IMR-90 (cell line): Measurements from ENCODE around the gene BUD23. TPM values are rescaled to one million over a fixed set of nuclear protein-coding genes. Genes with fewer than 3 reads are reported as not detected.

Source experiments
- ATAC-seq: fragments of 200-7000 bp; cut with Tn5 transposase; 2 replicates; pipeline ENCODE4 v1.9.1; 2020; ENCODE audit warnings: low read depth, mild to moderate bottlenecking, moderate library complexity
- BruUV-seq: library from RNA; stranded (reverse); fragments of 400-500 nt; replicated peaks from 2 replicates; lab custom pipeline; 2021; lab: Mats Ljungman, UMichigan
- CTCF ChIA-PET: fragments of 300-600 bp; formaldehyde crosslinking; extraction: SDS; loops from one replicate; lab custom pipeline; 2021; ENCODE audit warnings: antibody characterized with exemption; lab: Yijun Ruan, JAX
- POLR2A ChIA-PET: fragments of 300-600 bp; sonication (Branson Sonifier 250); formaldehyde crosslinking; loops from one replicate; lab custom pipeline; 2022; ENCODE audit warnings: antibody characterized with exemption; ENCODE audit not compliant: unreplicated experiment; lab: Charles Lee
- DNase-seq: peaks from one replicate; pipeline ENCODE4 v3.0.0; 2013
- H2AFZ ChIP-seq: replicated peaks from 2 replicates; pipeline ENCODE3; 2013; ENCODE audit warnings: low read length, mild to moderate bottlenecking; ENCODE audit not compliant: poor library complexity
- H2AK5ac ChIP-seq: 2 replicates; pipeline ENCODE4 v1.6.1; 2013; ENCODE audit warnings: low read depth, low read length, inconsistent platforms
- H2AK9ac ChIP-seq: replicated peaks from 2 replicates; pipeline ENCODE3; 2013; ENCODE audit warnings: mild to moderate bottlenecking, low read depth, low read length, moderate library complexity; ENCODE audit not compliant: poor library complexity
- H2BK120ac ChIP-seq: 2 replicates; pipeline ENCODE4 v1.6.1; 2013; ENCODE audit warnings: low read depth, low read length, inconsistent platforms
- H2BK15ac ChIP-seq: 3 replicates; pipeline ENCODE4 v1.6.1; 2013; ENCODE audit warnings: low read depth, low read length, inconsistent platforms
- H2BK20ac ChIP-seq: 2 replicates; pipeline ENCODE4 v1.6.1; 2013; ENCODE audit warnings: low read depth, mild to moderate bottlenecking, inconsistent platforms, low read length, moderate library complexity
- H2BK5ac ChIP-seq: 2 replicates; pipeline ENCODE4 v1.6.1; 2013; ENCODE audit warnings: mild to moderate bottlenecking, low read depth, low read length, inconsistent platforms; ENCODE audit not compliant: poor library complexity, severe bottlenecking
- H3K14ac ChIP-seq: replicated peaks from 2 replicates; pipeline ENCODE4 v1.6.1; 2013; ENCODE audit warnings: low read depth, low read length, inconsistent platforms
- H3K18ac ChIP-seq: 2 replicates; pipeline ENCODE4 v1.6.1; 2013; ENCODE audit warnings: low read depth, low read length, control low read depth
- H3K23ac ChIP-seq: 2 replicates; pipeline ENCODE4 v1.6.1; 2013; ENCODE audit warnings: low read depth, low read length, inconsistent platforms
- H3K27ac ChIP-seq: 2 replicates; pipeline ENCODE4 v1.5.1; 2013; ENCODE audit warnings: mild to moderate bottlenecking, control low read depth, low read length; ENCODE audit not compliant: insufficient read depth
- H3K27me3 ChIP-seq: 2 replicates; pipeline ENCODE4 v1.6.1; 2013; ENCODE audit warnings: low read length; ENCODE audit not compliant: control insufficient read depth, insufficient read depth
- H3K36me3 ChIP-seq: 2 replicates; pipeline ENCODE4 v1.6.1; 2013; ENCODE audit warnings: low read length, mixed read lengths; ENCODE audit not compliant: control insufficient read depth, insufficient read depth
- H3K4ac ChIP-seq: 2 replicates; pipeline ENCODE4 v1.6.1; 2013; ENCODE audit warnings: low read depth, low read length, inconsistent platforms
- H3K4me1 ChIP-seq: 2 replicates; pipeline ENCODE4 v1.6.1; 2013; ENCODE audit warnings: low read length, mixed read lengths; ENCODE audit not compliant: control insufficient read depth, insufficient read depth
- H3K4me2 ChIP-seq: 2 replicates; pipeline ENCODE4 v1.6.1; 2013; ENCODE audit warnings: low read depth, mild to moderate bottlenecking, control low read depth, low read length, moderate library complexity
- H3K4me3 ChIP-seq: 2 replicates; pipeline ENCODE4 v1.5.1; 2013; ENCODE audit warnings: low read depth, mild to moderate bottlenecking, control low read depth, low read length, moderate library complexity; ENCODE audit not compliant: insufficient read depth
- H3K56ac ChIP-seq: 2 replicates; pipeline ENCODE4 v1.6.1; 2013; ENCODE audit warnings: low read length, inconsistent platforms; ENCODE audit not compliant: insufficient read depth; ENCODE audit errors: extremely low read depth
- H3K79me1 ChIP-seq, 2 experiments: 2 replicates each; pipeline ENCODE4 v1.6.1; 2013; ENCODE audit warnings: low read length in 2 of 2, inconsistent platforms in 1 of 2, low read depth in 1 of 2
- H3K9ac ChIP-seq: 2 replicates; pipeline ENCODE4 v1.6.1; 2013; ENCODE audit warnings: low read depth, low read length, control low read depth
- H3K9me1 ChIP-seq: 2 replicates; pipeline ENCODE4 v1.6.1; 2013; ENCODE audit warnings: low read length, inconsistent platforms; ENCODE audit not compliant: insufficient read depth
- H3K9me3 ChIP-seq: 2 replicates; pipeline ENCODE4 v1.6.1; 2013; ENCODE audit warnings: low read length; ENCODE audit not compliant: control insufficient read depth, insufficient read depth
- H4K20me1 ChIP-seq: 2 replicates; pipeline ENCODE4 v1.6.1; 2013; ENCODE audit warnings: low read length, inconsistent platforms; ENCODE audit not compliant: insufficient read depth
- H4K5ac ChIP-seq: 2 replicates; pipeline ENCODE4 v1.6.1; 2013; ENCODE audit warnings: mild to moderate bottlenecking, low read depth, low read length, control low read depth
- H4K8ac ChIP-seq, 2 experiments: 2 replicates each; pipeline ENCODE4 v1.6.1; 2013; ENCODE audit warnings: low read depth in 2 of 2, low read length in 2 of 2, control low read depth in 1 of 2, inconsistent platforms in 1 of 2
- H4K91ac ChIP-seq: 2 replicates; pipeline ENCODE4 v1.6.1; 2013; ENCODE audit warnings: low read depth, low read length, inconsistent platforms; ENCODE audit not compliant: insufficient read depth
- BHLHE40 ChIP-seq: fragments of 150-350 bp; IDR thresholded peaks from 2 replicates; pipeline ENCODE4 v1.6.1; 2016; ENCODE audit warnings: mild to moderate bottlenecking, low read depth, low read length
- CEBPB ChIP-seq: IDR thresholded peaks from 2 replicates; pipeline ENCODE4 v1.6.1; 2012; ENCODE audit warnings: low read depth, low read length, improper control_type of control experiment
- CHD1 ChIP-seq: IDR thresholded peaks from 2 replicates; pipeline ENCODE4 v1.6.1; 2012; ENCODE audit warnings: low read depth, low read length, improper control_type of control experiment
- FOS ChIP-seq: fragments of 150-350 bp; IDR thresholded peaks from 2 replicates; pipeline ENCODE4 v1.6.1; 2016; ENCODE audit warnings: low read depth, low read length
- MAFK ChIP-seq: IDR thresholded peaks from 2 replicates; pipeline ENCODE4 v1.6.1; 2012; ENCODE audit warnings: low read depth, low read length, improper control_type of control experiment
- MAZ ChIP-seq: IDR thresholded peaks from 2 replicates; pipeline ENCODE4 v1.6.1; 2012; ENCODE audit warnings: low read depth, mild to moderate bottlenecking, low read length, improper control_type of control experiment, moderate library complexity, borderline replicate concordance
- MXI1 ChIP-seq: IDR thresholded peaks from 2 replicates; pipeline ENCODE4 v1.6.1; 2012; ENCODE audit warnings: low read depth, mild to moderate bottlenecking, low read length, moderate library complexity, borderline replicate concordance
- NFE2L2 ChIP-seq: fragments of 150-350 bp; IDR thresholded peaks from 2 replicates; pipeline ENCODE4 v1.6.1; 2016; ENCODE audit warnings: low read depth, mild to moderate bottlenecking, low read length
- POLR2A ChIP-seq: IDR thresholded peaks from 2 replicates; pipeline ENCODE4 v1.6.1; 2012; ENCODE audit warnings: mild to moderate bottlenecking, low read depth, low read length
- RAD21 ChIP-seq: IDR thresholded peaks from 2 replicates; pipeline ENCODE4 v1.6.1; 2012; ENCODE audit warnings: low read length, improper control_type of control experiment
- RCOR1 ChIP-seq: IDR thresholded peaks from 2 replicates; pipeline ENCODE4 v1.6.1; 2012; ENCODE audit warnings: mild to moderate bottlenecking, low read length, improper control_type of control experiment; ENCODE audit not compliant: insufficient replicate concordance
- RFX5 ChIP-seq: IDR thresholded peaks from 2 replicates; pipeline ENCODE4 v1.8.0; 2012; ENCODE audit warnings: low read depth, mild to moderate bottlenecking, low read length, moderate library complexity
- SMC3 ChIP-seq: fragments of 150-350 bp; IDR thresholded peaks from 2 replicates; pipeline ENCODE4 v1.6.1; 2016; ENCODE audit warnings: low read depth, mild to moderate bottlenecking, antibody characterized with exemption, low read length, moderate library complexity
- WGBS, 2 experiments: methylation state at CpG; one replicate each; pipeline versions ENCODE4 v1.1.5 to v1.1.7; 2013; ENCODE audit warnings: missing lambda C conversion rate in 2 of 2; ENCODE audit not compliant: insufficient read length in 1 of 2; ENCODE audit errors: extremely low coverage in 2 of 2; 5-methylcytosine and 5-hydroxymethylcytosine counted together
- dilution Hi-C: fragments of 300-500 bp; cut with HindIII; formaldehyde crosslinking; loops from one replicate; pipeline ENCODE4 v1.14.3; 2018; ENCODE audit warnings: low sequenced_read_pairs; ENCODE audit not compliant: unreplicated experiment
- in situ Hi-C: fragments of 300-500 bp; cut with MboI; formaldehyde crosslinking; loops from 3 replicates; pipeline ENCODE4 v1.14.3; 2019; ENCODE audit warnings: low sequenced_read_pairs, inconsistent platforms, mixed read lengths
- intact Hi-C: fragments of 100-400 bp; cut with micrococcal nuclease; formaldehyde crosslinking; loops from 2 replicates; pipeline ENCODE4 v1.10.0; 2022
- polyA plus RNA-seq, 3 experiments: library from polyadenylated mRNA; depleted of rRNA; stranded (reverse); fragments of >200 nt; gene quantifications; 2 replicates each; pipeline ENCODE4 v1.2.3, GENCODE V29; 2012; ENCODE audit warnings: low replicate concordance in 1 of 3
- total RNA-seq: library from RNA; depleted of rRNA; stranded (reverse); fragments of >200 nt; gene quantifications from 2 replicates; pipeline ENCODE4 v1.2.3, GENCODE V29; 2012
- TF ChIP-seq, protein P1 (sequence below): fragments of 150-350 bp; IDR thresholded peaks from 2 replicates; pipeline ENCODE4 v1.6.1; 2017; ENCODE audit warnings: mild to moderate bottlenecking, antibody characterized with exemption, low read length, low read depth
- TF ChIP-seq, protein P2 (sequence below): fragments of 150-350 bp; IDR thresholded peaks from 2 replicates; pipeline ENCODE4 v1.6.1; 2016; ENCODE audit warnings: low read depth, mild to moderate bottlenecking, low read length, moderate library complexity, borderline replicate concordance
- TF ChIP-seq, protein P3 (sequence below): conservative IDR thresholded peaks from 2 replicates; pipeline ENCODE4 v1.5.1; 2012; ENCODE audit warnings: mild to moderate bottlenecking, low read depth, low read length, improper control_type of control experiment

The BUD23 gene
- total and polyA plus RNA-seq, 2 of the 4 experiments (the other 2 are of a cell fraction) = 35.7 to 65.2 TPM

DNA sequence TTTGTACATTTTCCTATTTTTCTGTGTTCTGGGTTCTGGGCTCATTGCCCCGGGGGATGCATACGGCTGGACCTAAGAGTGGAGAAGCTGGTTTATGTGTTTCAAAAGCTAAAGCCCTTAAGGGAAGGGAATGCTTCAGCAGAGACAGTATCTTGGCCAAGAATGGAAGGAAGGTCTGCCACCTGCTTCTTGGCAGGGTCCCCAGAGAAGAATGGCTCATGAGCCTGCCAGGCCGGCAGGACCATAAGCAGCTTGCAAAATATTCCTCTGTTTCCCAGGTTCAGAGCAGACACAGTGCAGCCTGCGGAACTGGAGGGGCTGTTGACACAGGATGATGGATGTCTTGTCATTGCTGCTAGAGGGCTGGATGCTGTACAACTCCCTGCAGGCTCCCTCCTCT, 63.0 kb downstream of the BUD23 start:
- H4K8ac ChIP-seq = no peak overlapping the region
- no peak overlapping the region for H3K18ac ChIP-seq
- dilution Hi-C loops = no loop called here
- H2BK120ac ChIP-seq = no peak overlapping the region
- ATAC-seq (no peak), DNase-seq (no peak)
- no peaks in the 10 kb centered on the region for H3K36me3 ChIP-seq
- intact Hi-C loops = loop anchor here (10.0 kb wide), 1 partner anchor 48 kb away; no protein-coding TSS in a partner anchor
- in situ Hi-C loops = no loop called here
- no peak overlapping the region for H2BK5ac ChIP-seq
- H3K9ac ChIP-seq = no peak overlapping the region
- ChIA-PET CTCF (no interaction called here), POLR2A (no interaction called here)
- H3K27ac ChIP-seq = no peak overlapping the region
- H4K20me1 ChIP-seq = no peaks in the 10 kb centered on the region
- no peaks in the 10 kb centered on the region for H3K9me1 ChIP-seq
- no peaks in the 10 kb centered on the region for H3K27me3 ChIP-seq
- 80% methylated on average over 2 of the region's 4 CpGs; no CpG with 5 or more reads in 1 of the 2 experiments for WGBS, 2 experiments
- H3K4ac ChIP-seq = no peak overlapping the region
- H3K14ac ChIP-seq = no peak overlapping the region
- no TSS peak for BruUV-seq
- no peak for TF ChIP-seq RFX5
- TF ChIP-seq MXI1 = no peak
- TF ChIP-seq, protein P1, sequence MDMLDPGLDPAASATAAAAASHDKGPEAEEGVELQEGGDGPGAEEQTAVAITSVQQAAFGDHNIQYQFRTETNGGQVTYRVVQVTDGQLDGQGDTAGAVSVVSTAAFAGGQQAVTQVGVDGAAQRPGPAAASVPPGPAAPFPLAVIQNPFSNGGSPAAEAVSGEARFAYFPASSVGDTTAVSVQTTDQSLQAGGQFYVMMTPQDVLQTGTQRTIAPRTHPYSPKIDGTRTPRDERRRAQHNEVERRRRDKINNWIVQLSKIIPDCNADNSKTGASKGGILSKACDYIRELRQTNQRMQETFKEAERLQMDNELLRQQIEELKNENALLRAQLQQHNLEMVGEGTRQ = no peak
- no peak for TF ChIP-seq BHLHE40
- no peak for TF ChIP-seq SMC3
- TF ChIP-seq NFE2L2 = no peak
- TF ChIP-seq, protein P2, sequence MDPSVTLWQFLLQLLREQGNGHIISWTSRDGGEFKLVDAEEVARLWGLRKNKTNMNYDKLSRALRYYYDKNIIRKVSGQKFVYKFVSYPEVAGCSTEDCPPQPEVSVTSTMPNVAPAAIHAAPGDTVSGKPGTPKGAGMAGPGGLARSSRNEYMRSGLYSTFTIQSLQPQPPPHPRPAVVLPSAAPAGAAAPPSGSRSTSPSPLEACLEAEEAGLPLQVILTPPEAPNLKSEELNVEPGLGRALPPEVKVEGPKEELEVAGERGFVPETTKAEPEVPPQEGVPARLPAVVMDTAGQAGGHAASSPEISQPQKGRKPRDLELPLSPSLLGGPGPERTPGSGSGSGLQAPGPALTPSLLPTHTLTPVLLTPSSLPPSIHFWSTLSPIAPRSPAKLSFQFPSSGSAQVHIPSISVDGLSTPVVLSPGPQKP = no peak
- TF ChIP-seq MAZ = no peak
- no peak for TF ChIP-seq POLR2A
- no peak for TF ChIP-seq RAD21
- no peak for TF ChIP-seq CHD1
- no peak for TF ChIP-seq MAFK
- no peak for TF ChIP-seq CEBPB
- TF ChIP-seq FOS = no peak
- TF ChIP-seq, protein P3, sequence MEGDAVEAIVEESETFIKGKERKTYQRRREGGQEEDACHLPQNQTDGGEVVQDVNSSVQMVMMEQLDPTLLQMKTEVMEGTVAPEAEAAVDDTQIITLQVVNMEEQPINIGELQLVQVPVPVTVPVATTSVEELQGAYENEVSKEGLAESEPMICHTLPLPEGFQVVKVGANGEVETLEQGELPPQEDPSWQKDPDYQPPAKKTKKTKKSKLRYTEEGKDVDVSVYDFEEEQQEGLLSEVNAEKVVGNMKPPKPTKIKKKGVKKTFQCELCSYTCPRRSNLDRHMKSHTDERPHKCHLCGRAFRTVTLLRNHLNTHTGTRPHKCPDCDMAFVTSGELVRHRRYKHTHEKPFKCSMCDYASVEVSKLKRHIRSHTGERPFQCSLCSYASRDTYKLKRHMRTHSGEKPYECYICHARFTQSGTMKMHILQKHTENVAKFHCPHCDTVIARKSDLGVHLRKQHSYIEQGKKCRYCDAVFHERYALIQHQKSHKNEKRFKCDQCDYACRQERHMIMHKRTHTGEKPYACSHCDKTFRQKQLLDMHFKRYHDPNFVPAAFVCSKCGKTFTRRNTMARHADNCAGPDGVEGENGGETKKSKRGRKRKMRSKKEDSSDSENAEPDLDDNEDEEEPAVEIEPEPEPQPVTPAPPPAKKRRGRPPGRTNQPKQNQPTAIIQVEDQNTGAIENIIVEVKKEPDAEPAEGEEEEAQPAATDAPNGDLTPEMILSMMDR = no peak
- TF ChIP-seq RCOR1 = no peak
- no peaks in the 10 kb centered on the region for H3K9me3 ChIP-seq
- no peak overlapping the region for H3K56ac ChIP-seq
- no peaks in the 10 kb centered on the region for H3K79me1 ChIP-seq
- no peak overlapping the region for H2AK5ac ChIP-seq
- no peak overlapping the region for H3K23ac ChIP-seq
- H2BK15ac ChIP-seq = no peak overlapping the region
- no peak overlapping the region for H4K91ac ChIP-seq
- H2AK9ac ChIP-seq = no peak overlapping the region
- no peaks in the 10 kb centered on the region; the same call in 1 of the 2 replicates for H3K4me1 ChIP-seq
- H2AFZ ChIP-seq = no peak overlapping the region
- H3K4me2 ChIP-seq = no peak overlapping the region
- H4K5ac ChIP-seq = no peak overlapping the region
- H2BK20ac ChIP-seq = no peak overlapping the region
- H3K4me3 ChIP-seq = no peak overlapping the region
